Liver (tissue), 3 donors: Measurements from ENCODE around the gene KMT2E.

ENCODE experiments used
- CTCF ChIP-seq: fragments of 150-350 bp; IDR thresholded peaks from 2 replicates; pipeline ENCODE4 v1.5.1; 2017; ENCODE audit warnings: improper control_type of control experiment, low read depth, low read length; ENCODE audit not compliant: missing input control
- EGR1 ChIP-seq, 2 donors: IDR thresholded peaks; 2 replicates each; pipeline ENCODE4 v1.6.1; 2016 to 2018; ENCODE audit warnings: antibody characterized with exemption in 2 of 2, low read depth in 2 of 2
- GABPA ChIP-seq, 2 donors: IDR thresholded peaks in 1 of 2; conservative IDR thresholded peaks in 1 of 2; 2 replicates each; pipeline ENCODE4 v1.6.1; 2016; ENCODE audit warnings: antibody characterized with exemption in 2 of 2, mild to moderate bottlenecking in 1 of 2, moderate library complexity in 1 of 2
- JUND ChIP-seq, 2 donors: IDR thresholded peaks; 2 replicates each; pipeline ENCODE4 v1.6.1; 2016; ENCODE audit warnings: antibody characterized with exemption in 2 of 2
- REST ChIP-seq: IDR thresholded peaks from 2 replicates; pipeline ENCODE4 v1.6.1; 2016; ENCODE audit warnings: antibody characterized with exemption, mild to moderate bottlenecking
- TAF1 ChIP-seq: conservative IDR thresholded peaks from 2 replicates; pipeline ENCODE4 v1.6.1; 2016; ENCODE audit warnings: antibody characterized with exemption, mild to moderate bottlenecking
- YY1 ChIP-seq: IDR thresholded peaks from 2 replicates; pipeline ENCODE4 v1.6.1; 2016; ENCODE audit warnings: antibody characterized with exemption, mild to moderate bottlenecking
- TF ChIP-seq, protein P1 (sequence below): IDR thresholded peaks from 2 replicates; pipeline ENCODE4 v1.6.1; 2016; ENCODE audit warnings: antibody characterized with exemption
- donor health status: healthy.
- donor health status: healthy.

DNA sequence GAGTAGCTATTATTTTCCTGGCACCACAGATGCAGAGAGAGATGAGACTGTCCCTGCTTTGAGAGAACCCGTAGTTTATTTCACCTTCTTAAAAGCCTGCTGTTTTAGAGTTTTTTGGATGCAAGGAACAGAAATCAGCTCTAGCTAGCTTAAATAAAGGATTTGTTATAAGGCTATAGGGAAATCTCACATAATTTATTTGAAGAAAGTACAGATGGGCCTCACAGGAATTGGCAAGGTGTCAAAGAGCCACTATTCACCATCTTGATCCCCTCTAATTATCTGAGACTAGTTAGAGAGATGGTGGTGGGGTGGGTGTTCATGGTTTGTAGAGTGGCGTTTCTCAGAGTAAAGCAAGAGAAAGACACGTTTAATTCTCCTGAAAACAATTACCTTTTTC, 7.3 kb downstream of the KMT2E start:
- TF ChIP-seq CTCF (no peak), GABPA (IDR thresholded peaks at IDR 0.05 in 1 of 2, conservative IDR thresholded peaks at IDR 0.05 in 1 of 2) (no peak), REST (no peak), YY1 (no peak), TAF1 (no peak), EGR1 (IDR thresholded peaks at IDR 0.05; ENCODE audit: low read depth in 2 of 2) (no peak), JUND (IDR thresholded peaks at IDR 0.05) (no peak)
- TF ChIP-seq, protein P1, sequence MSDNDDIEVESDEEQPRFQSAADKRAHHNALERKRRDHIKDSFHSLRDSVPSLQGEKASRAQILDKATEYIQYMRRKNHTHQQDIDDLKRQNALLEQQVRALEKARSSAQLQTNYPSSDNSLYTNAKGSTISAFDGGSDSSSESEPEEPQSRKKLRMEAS, result no peak
